Right atrium auricular region (tissue), 2 donors: ENCODE results near the gene RASD2. TPM values are rescaled to one million over a fixed set of nuclear protein-coding genes. Genes with fewer than 3 reads are reported as not detected.

Source experiments
- DNase-seq: peaks from one replicate; pipeline ENCODE4 v3.0.0-alpha.2; 2019; ENCODE audit warnings: low spot score
- H3K27ac ChIP-seq, 2 donors: fragments of 200-600 bp; sonication (generic); 1 replicate in 1 of 2; 2 replicates in 1 of 2; pipeline ENCODE4 v1.5.1; 2016 to 2019
- H3K27me3 ChIP-seq, 2 donors: fragments of 200-600 bp; sonication (generic); one replicate each; pipeline versions ENCODE4 v1.5.1 to v1.6.0; 2017 to 2019
- H3K36me3 ChIP-seq: fragments of 200-600 bp; sonication (generic); one replicate; pipeline ENCODE4 v1.5.1; 2016
- H3K4me1 ChIP-seq, 2 donors: fragments of 200-600 bp; sonication (generic); one replicate each; pipeline versions ENCODE4 v1.5.1 to v1.6.0; 2017 to 2019
- H3K4me3 ChIP-seq, 2 donors: fragments of 200-600 bp; sonication (generic); 1 replicate in 1 of 2; 2 replicates in 1 of 2; pipeline ENCODE4 v1.5.1; 2017 to 2019; ENCODE audit warnings: mild to moderate bottlenecking in 1 of 2, moderate library complexity in 1 of 2
- H3K9me3 ChIP-seq, 2 donors: fragments of 200-600 bp; sonication (generic); one replicate each; pipeline ENCODE4 v1.5.1; 2019
- CTCF ChIP-seq, 2 donors: fragments of 200-600 bp; sonication (generic); IDR thresholded peaks; one replicate each; pipeline ENCODE4 v1.5.1; 2019; ENCODE audit warnings: antibody characterized with exemption in 2 of 2
- total RNA-seq, 2 donors: library from RNA; depleted of rRNA; stranded (reverse); fragments of >200 nt; gene quantifications; one replicate each; pipeline ENCODE4 v1.1.0, GENCODE V29; 2016

RASD2 gene
- total RNA-seq, 2 donors from 2014 or later: 0.94 to 3.1 TPM

- DNase-seq: no peak
- Histone ChIP-seq H3K27me3 (no peaks in the 10 kb centered on the region), H3K36me3 (no peaks in the 10 kb centered on the region), H3K4me3 (no peak overlapping the region), H3K27ac (no peak overlapping the region), H3K4me1 (peaks cover 0 to 7% of the 10 kb centered on the region in 2 donors), H3K9me3 (no peaks in the 10 kb centered on the region)
- no peak for TF ChIP-seq CTCF (IDR thresholded peaks at IDR 0.05)
Measured at GRCh38 chr22:35522225-35523149, 18.1 kb upstream of the RASD2 start.

DNA sequence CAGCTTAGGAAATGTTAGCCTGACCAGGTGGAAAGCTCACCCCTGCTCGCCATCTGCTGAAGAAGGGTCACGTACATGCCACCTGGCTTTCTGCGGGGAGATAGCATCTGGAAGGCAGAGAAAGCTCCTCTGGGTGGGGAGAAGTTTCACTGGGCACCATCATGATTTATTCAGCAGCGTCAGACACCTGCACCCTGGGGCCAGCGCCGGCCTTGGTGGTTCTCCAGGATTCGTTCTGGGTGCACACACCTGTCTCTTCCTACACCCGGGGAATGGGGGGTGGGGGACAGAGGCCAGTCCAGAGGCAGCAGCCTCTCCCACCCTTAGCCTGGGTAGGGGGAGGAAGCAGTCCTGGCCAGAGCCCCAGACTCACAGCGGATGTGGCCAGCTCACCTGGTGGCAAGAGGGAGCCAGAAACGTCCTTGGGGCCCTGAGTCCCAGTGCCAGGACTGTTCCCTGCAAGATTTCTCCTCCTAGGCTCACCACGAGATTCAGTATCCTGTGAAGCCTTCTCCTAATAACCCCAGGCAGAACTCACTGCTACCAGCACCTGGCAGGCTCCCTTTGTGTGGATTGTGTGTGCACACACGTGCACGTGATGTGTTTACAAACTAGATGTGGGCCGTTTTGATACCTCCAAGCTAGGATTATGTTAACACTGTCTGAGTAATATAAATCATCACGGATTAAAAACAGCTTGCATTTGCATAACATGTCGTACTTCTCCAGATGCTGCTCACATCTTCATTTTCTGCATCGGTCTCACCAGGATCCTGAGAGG is 17.3 kb upstream of the RASD2 start:
- Histone ChIP-seq H3K36me3 (no peaks in the 10 kb centered on the region), H3K9me3 (no peaks in the 10 kb centered on the region), H3K4me1 (peaks cover 0 to 7% of the 10 kb centered on the region in 2 donors), H3K27ac (no peak overlapping the region), H3K27me3 (no peaks in the 10 kb centered on the region), H3K4me3 (no peak overlapping the region)
- DNase-seq: no peak
- TF ChIP-seq CTCF (IDR thresholded peaks at IDR 0.05): no peak

GRCh38 chr22:35524966-35525686 is 15.5 kb upstream of the RASD2 start:
- H3K27me3 ChIP-seq: no peaks in the 10 kb centered on the region
- TF ChIP-seq CTCF (IDR thresholded peaks at IDR 0.05): no peak
- H3K4me1 ChIP-seq: peaks cover 0 to 7% of the 10 kb centered on the region in 2 donors
- H3K4me3 ChIP-seq: no peak overlapping the region
- peaks cover 0 to 8% of the 10 kb centered on the region in 2 donors for H3K9me3 ChIP-seq
- no peaks in the 10 kb centered on the region for H3K36me3 ChIP-seq
- no peak for DNase-seq
- H3K27ac ChIP-seq: peak overlapping the region in 1 of 2 donors; percentile 1

GRCh38 chr22:35525687-35526332 is 14.8 kb upstream of the RASD2 start:
- no peak for TF ChIP-seq CTCF (IDR thresholded peaks at IDR 0.05)
- H3K4me1 ChIP-seq: peaks cover 0 to 7% of the 10 kb centered on the region in 2 donors
- H3K27ac ChIP-seq: peak overlapping the region in 1 of 2 donors; percentile 1
- no peak overlapping the region for H3K4me3 ChIP-seq
- no peaks in the 10 kb centered on the region for H3K36me3 ChIP-seq
- H3K9me3 ChIP-seq: peaks cover 0 to 8% of the 10 kb centered on the region in 2 donors
- DNase-seq: no peak
- H3K27me3 ChIP-seq: no peaks in the 10 kb centered on the region

- H3K27ac ChIP-seq: no peak overlapping the region
- H3K4me1 ChIP-seq: peaks cover 0 to 7% of the 10 kb centered on the region in 2 donors
- DNase-seq: no peak
- H3K9me3 ChIP-seq: peaks cover 0 to 8% of the 10 kb centered on the region in 2 donors
- no peak for TF ChIP-seq CTCF (IDR thresholded peaks at IDR 0.05)
- H3K36me3 ChIP-seq: no peaks in the 10 kb centered on the region
- H3K27me3 ChIP-seq: no peaks in the 10 kb centered on the region
- H3K4me3 ChIP-seq: no peak overlapping the region
Measured at GRCh38 chr22:35526333-35526979, 14.2 kb upstream of the RASD2 start.
